HCT116 (cell line): ENCODE results near the gene ANTXR2.

Experiments used
- ATF3 ChIP-seq: IDR thresholded peaks from 2 replicates; pipeline ENCODE4 v1.6.1; 2012
- CTCF ChIP-seq, 3 experiments: fragments of 200-600 bp in 1 of 3; sonication (generic) in 1 of 3; IDR thresholded peaks in 2 of 3; conservative IDR thresholded peaks in 1 of 3; 2 replicates each; pipeline ENCODE4 v1.5.1; 2012 to 2017; ENCODE audit warnings: low read depth in 2 of 3, low read length in 2 of 3, antibody characterized with exemption in 1 of 3, borderline replicate concordance in 1 of 3, control low read depth in 1 of 3, mild to moderate bottlenecking in 1 of 3, mixed read lengths in 1 of 3, mixed run types in 1 of 3, moderate library complexity in 1 of 3; ENCODE audit not compliant: insufficient read depth in 1 of 3
- EZH2 ChIP-seq: fragments of 200-600 bp; sonication (generic); IDR thresholded peaks from 2 replicates; pipeline ENCODE4 v1.6.1; 2017; ENCODE audit warnings: antibody characterized with exemption, mixed run types
- EZH2phosphoT487 ChIP-seq: fragments of 200-600 bp; IDR thresholded peaks from 2 replicates; pipeline ENCODE4 v1.6.1; 2018; ENCODE audit warnings: antibody characterized with exemption, borderline replicate concordance
- MAX ChIP-seq: IDR thresholded peaks from 2 replicates; pipeline ENCODE4 v1.6.1; 2012
- POLR2A ChIP-seq: IDR thresholded peaks from 2 replicates; pipeline ENCODE4 v1.7.0; 2011; ENCODE audit warnings: borderline replicate concordance; ENCODE audit not compliant: insufficient read depth, insufficient read length; ENCODE audit errors: extremely low read depth
- REST ChIP-seq: IDR thresholded peaks from 2 replicates; pipeline ENCODE4 v1.6.1; 2012; ENCODE audit warnings: low read depth
- ZBTB33 ChIP-seq: IDR thresholded peaks from 2 replicates; pipeline ENCODE4 v1.6.1; 2011; ENCODE audit warnings: mild to moderate bottlenecking, low read length, moderate library complexity; ENCODE audit not compliant: insufficient replicate concordance; ENCODE audit errors: extremely low read depth
- ZFX ChIP-seq: fragments of 450-650 bp; IDR thresholded peaks from 2 replicates; pipeline ENCODE4 v1.6.1; 2017
- ZNF274 ChIP-seq: fragments of 200-500 bp; sonication (Bioruptor generic); IDR thresholded peaks from 2 replicates; pipeline ENCODE4 v1.6.1; 2014; ENCODE audit warnings: mild to moderate bottlenecking, low read depth, low read length, inconsistent platforms

GRCh38 chr4:79904331-79904730, 168.7 kb downstream of the ANTXR2 start:
- TF ChIP-seq EZH2 (no peak), EZH2phosphoT487 (no peak), CTCF (IDR thresholded peaks at IDR 0.05 in 2 of 3, conservative IDR thresholded peaks at IDR 0.05 in 1 of 3; ENCODE audit: borderline replicate concordance in 1 of 3, insufficient read depth in 1 of 3, low read depth in 2 of 3, low read length in 2 of 3) (no peak), REST (no peak), ZFX (no peak), ATF3 (no peak), MAX (no peak), POLR2A (no peak), ZNF274 (no peak), ZBTB33 (no peak)
